Prostate gland (tissue), 2 donors: ENCODE results near the gene SUMF1.

Source experiments
- CTCF ChIP-seq, 4 experiments: fragments of 200-600 bp in 2 of 4; fragments of 450-650 bp in 2 of 4; sonication (generic) in 2 of 4; IDR thresholded peaks; 1 replicate in 3 of 4; 2 replicates in 1 of 4; pipeline ENCODE4 v1.5.1; 2016 to 2019; ENCODE audit warnings: antibody characterized with exemption in 4 of 4, mild to moderate bottlenecking in 2 of 4, moderate library complexity in 2 of 4
- POLR2A ChIP-seq: fragments of 450-650 bp; IDR thresholded peaks from one replicate; pipeline ENCODE4 v1.6.1; 2016; ENCODE audit warnings: antibody characterized with exemption, mild to moderate bottlenecking
- POLR2AphosphoS5 ChIP-seq: sonication (generic); formaldehyde crosslinking; IDR thresholded peaks from one replicate; pipeline ENCODE4 v1.6.1; 2017; ENCODE audit warnings: antibody characterized with exemption

- TF ChIP-seq CTCF (IDR thresholded peaks at IDR 0.05) (no peak), POLR2AphosphoS5 (no peak), POLR2A (no peak)
Observed at GRCh38 chr3:4401441-4401840, 65.6 kb downstream of the SUMF1 start.
